Fibroblast of mammary gland (primary cell): ENCODE data around the gene SLC22A2.
A peak's percentile ranks its signal among the peaks of the same experiment; 100 is the strongest.

Experiments
- DNase-seq: peaks from one replicate; pipeline ENCODE4 v3.0.0-alpha.2; 2010; ENCODE audit warnings: low read depth
- H3K4me3 ChIP-seq: 2 replicates; pipeline ENCODE4 v1.5.1; 2011; ENCODE audit warnings: low read depth, mild to moderate bottlenecking, low read length, moderate library complexity; ENCODE audit not compliant: control insufficient read depth
- TF ChIP-seq, protein P1 (sequence below): conservative IDR thresholded peaks from 2 replicates; pipeline ENCODE4 v1.5.1; 2011; ENCODE audit warnings: low read depth, low read length, inconsistent platforms; ENCODE audit not compliant: control insufficient read depth, insufficient read depth

SLC22A2 gene

DNA sequence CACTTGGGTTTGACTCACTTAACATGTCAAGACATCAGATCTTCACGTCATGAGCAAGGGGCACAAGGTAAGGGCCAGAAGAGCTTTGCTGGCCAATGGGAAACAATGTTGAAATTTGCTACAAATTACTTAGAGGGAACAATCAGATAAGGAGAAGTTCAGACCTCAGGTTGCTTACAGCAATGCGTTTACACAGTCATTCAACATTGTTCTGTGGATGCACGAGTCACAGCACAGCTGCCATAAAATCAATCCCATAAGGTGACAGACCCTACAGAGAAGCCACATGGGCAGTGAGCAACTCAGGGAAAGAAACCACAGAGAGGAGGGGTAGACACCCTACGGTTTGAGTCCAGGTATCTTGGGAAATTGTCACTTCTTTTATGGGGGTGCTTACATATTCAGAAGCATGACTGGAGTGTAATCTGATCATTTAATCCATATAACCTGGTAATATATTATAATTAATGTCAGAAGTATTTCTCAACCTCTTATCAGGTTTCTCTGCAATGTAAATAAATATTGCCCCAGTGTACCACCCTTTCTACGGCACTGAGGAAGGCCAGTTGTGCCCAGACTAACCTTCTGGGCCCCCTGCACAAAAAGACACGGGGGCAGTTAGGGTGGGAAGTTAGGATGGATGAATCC is 2.3 kb upstream of the SLC22A2 start:
- no peak overlapping the region for H3K4me3 ChIP-seq
- peak; percentile 4 for DNase-seq
- TF ChIP-seq, protein P1, sequence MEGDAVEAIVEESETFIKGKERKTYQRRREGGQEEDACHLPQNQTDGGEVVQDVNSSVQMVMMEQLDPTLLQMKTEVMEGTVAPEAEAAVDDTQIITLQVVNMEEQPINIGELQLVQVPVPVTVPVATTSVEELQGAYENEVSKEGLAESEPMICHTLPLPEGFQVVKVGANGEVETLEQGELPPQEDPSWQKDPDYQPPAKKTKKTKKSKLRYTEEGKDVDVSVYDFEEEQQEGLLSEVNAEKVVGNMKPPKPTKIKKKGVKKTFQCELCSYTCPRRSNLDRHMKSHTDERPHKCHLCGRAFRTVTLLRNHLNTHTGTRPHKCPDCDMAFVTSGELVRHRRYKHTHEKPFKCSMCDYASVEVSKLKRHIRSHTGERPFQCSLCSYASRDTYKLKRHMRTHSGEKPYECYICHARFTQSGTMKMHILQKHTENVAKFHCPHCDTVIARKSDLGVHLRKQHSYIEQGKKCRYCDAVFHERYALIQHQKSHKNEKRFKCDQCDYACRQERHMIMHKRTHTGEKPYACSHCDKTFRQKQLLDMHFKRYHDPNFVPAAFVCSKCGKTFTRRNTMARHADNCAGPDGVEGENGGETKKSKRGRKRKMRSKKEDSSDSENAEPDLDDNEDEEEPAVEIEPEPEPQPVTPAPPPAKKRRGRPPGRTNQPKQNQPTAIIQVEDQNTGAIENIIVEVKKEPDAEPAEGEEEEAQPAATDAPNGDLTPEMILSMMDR = no peak

DNA sequence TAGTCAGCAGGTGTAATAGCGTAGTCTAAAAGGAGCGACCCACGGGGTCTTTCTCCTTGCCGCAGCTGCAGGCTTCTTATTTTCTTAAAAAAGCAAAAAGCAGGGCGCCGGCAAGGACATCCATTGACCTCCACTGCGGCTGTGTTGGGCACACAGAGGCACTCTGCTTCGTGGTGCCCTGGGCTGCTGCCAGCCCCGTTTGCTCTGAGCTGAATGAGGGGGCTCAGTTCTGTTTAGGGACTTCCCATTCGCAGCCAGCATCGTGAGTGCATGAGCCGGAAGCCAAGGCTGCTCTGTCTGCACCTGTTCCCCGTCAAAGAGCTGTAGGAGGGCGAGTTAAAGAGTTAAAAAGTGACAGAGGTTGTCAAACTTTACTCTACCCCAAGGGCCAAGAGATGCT is 1.7 kb upstream of the SLC22A2 start:
- TF ChIP-seq, protein P1 = no peak
- DNase-seq = no peak
- no peak overlapping the region for H3K4me3 ChIP-seq

- no peak overlapping the region for H3K4me3 ChIP-seq
- DNase-seq = no peak
- TF ChIP-seq, protein P1 = no peak
These were observed 977 bp upstream of the SLC22A2 start for GRCh38 chr6:160259598-160259997.

DNA sequence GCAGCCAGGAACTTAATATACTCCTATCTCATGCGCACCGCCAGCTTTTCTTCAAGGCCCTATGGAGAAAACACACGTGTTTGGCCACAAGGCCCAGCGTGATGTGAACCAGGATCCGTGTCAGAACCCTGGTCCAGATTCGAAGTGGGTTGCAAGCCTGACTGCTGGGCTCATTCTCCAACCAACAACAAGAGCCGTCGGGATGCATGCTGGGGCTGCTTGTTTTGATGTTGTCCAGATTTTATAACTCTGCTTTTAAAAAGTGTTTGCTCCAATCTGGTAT is 463 bp upstream of the SLC22A2 start:
- no peak for DNase-seq
- H3K4me3 ChIP-seq = no peak overlapping the region
- TF ChIP-seq, protein P1 = no peak

DNA sequence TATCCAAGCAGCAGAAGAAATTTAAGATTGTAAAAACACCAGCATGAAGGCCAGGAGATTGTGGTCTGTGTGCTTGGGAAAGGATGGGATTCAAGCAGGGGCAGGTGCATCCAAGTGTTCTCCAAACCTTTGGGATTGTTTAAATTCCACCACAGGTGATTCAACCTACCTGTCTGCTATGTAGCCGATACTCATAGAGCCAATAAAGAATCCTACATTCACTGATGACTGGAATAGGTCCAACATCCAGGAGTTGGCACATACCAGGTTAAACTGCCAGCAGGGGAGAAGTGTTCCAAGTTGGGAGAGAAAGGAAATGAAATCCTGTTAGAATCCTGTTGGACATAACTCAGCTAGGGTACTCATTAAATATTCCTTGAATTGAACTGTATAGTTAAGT is 2.2 kb downstream of the SLC22A2 start:
- TF ChIP-seq, protein P1 = no peak
- DNase-seq = no peak
- no peak overlapping the region for H3K4me3 ChIP-seq

DNA sequence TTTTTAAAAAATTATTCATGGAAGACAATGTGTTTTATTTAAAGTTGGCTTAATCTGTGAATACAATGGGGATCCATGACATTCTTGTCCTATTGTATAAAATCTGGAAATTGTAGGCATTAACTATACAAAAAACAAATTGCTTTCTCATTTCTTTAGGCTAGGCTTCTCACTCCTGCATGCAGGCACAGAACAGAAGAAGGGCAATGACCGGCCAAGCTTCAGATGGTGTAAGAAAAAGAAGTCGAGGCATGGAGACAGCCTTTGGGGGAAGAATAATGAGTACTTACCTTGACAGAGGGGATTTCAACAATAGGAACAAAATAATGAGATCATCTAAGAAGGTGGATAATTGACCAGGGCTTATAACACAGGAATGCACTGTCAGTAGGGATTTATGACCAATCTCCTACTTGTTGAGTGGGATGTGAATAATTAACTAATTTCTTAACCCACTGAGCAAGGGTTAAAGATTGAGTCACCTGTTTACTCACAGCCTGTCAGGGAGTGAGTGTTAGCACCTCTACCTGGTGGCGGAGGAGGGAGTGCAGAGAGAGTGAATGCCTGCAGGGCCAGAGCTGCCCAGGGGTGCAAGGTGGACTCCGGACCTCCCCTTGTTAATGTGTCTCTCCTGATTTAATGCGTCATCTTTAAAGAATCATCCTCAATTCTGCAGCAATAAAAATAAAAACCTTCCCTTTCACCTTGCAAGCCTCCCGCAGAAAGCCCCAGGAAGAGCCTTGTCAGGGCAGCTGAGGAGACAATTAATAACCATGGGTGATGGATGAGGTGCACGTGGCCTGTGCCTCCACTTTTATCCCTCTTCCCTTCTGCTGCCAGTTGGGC is 3.9 kb downstream of the SLC22A2 start:
- TF ChIP-seq, protein P1 = no peak
- no peak for DNase-seq
- H3K4me3 ChIP-seq = no peak overlapping the region
